ENCODE results near the gene SPSB2.
"Not testable (repeated sequence)": the region's sequence is repeated elsewhere in the genome, so short reads cannot be mapped to it uniquely, and the experiment has no call there.

The SPSB2 gene

GRCh38 chr12:6902448-6902847, 29.3 kb upstream of the SPSB2 start:
- no peak for DNase-seq (ENCODE audit: low spot score)

DNA sequence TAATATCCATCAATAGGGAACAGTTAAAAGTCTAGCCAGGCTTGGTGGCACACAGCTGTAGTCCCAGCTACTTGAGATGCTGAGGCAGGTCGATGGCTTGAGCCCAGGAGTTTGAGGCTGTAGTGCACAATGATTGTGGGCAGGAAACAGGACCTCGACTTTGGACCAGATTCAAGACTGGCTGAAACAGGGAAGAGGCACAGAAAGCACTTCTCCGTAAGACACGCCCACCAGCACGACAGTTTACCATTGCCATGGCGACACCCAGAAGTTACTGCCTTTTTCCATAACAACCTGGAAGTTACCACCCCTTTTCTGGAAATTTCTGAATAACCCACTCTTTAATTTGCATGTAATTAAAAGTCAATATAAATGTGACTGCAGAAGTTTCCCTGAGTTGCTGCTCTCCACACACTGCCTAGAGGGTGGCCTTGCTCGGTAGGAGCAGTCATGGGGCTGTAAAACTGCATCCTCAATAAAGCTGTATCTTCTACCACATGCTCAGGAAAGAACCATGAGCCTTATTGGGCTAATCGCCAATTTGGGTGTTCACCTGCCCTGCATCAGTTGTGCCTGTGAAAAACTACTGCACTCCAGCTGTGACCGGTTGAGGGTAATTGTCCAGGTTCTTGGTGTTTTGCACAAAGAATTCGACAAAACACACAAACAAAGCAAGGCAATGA, 26.9 kb upstream of the SPSB2 start:
- DNase-seq (ENCODE audit: low spot score) = peak; percentile 39

DNA sequence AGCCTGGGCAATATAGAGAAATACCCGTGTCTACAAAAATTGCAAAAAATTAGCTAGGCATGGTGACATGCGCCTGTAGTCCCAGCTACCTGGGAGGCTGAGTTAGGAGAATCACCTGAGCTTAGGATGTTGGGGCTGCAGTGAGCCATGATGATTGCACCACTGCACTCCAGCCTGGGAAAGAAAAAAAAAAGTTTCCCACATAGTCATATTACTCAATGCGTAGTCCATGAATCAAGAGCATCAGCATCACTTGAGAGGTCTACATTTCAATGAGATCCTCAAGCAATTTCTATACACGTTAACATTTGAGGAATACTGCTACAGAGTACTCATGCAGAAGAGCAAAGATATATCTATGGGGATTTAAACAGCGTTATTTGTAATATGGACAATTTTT, 26.3 kb upstream of the SPSB2 start:
- no peak for DNase-seq (ENCODE audit: low spot score)

DNA sequence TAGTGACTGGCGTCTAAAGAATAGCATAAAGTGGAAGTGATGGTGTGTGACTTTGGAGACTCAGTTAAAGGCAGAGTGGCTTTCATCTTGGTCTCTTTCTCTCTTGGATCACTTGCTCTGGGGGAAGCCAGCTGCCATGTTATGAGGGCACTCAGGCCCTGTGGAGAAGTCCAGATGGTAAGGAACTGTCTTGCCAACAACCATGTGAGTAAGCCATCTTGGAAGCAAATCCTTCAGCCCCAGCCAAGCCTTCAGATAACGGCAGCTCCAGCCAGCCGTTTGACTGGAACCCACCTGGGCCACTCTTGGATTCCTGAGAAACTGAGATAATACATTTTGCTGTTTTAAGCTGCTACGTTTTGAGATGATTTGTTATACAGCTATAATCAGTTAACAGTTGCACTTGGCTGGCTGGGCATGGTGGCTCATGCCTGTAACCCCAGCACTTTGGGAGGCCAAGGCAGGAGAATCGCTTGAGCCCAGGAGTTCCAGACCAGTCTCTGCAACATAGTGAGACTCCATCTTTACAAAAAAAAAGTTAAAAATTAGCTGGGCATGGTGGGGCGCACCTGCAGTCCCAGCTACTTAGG, 23.8 kb upstream of the SPSB2 start:
- no peak for DNase-seq (ENCODE audit: low spot score)

- no peak for DNase-seq (ENCODE audit: low spot score)
These were observed 21.2 kb upstream of the SPSB2 start for GRCh38 chr12:6894321-6894720.

DNA sequence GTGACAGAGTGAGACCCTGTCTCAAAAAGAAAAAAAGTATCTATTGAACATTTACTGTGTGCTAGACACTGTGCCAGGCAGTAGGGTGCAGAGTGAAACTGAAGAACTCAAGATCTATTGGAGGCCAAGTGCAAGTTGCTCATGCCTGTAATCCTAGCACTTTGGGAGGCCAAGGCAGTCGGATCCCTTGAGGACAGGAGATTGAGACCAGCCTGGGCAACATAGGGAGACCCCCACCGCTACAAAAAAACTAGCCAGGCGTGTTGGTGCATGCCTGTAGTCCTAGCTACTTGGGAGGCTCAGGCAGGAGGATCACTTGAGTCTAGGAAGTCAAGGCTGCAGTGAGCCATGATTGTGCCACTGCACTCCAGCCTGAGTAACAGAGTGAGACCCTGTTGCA, 19.6 kb upstream of the SPSB2 start:
- DNase-seq (ENCODE audit: low spot score) = not testable (repeated sequence)

DNA sequence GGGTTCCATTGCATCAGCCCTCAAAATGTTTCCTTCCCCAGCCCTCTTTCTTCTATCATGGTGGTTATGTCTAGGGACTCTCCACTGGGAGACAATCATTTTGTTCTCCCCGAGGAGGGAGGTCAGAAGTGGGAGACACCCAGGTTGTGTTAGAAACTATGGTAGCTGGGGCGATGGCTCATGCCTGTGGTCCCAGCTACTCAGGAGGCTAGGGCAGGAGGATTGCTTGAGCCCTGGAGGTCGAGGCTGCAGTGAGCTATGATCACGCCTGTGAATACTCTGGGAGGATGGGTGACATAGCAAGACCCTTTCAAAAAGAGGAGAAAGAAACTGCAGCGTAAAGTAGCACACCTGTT, 18.5 kb upstream of the SPSB2 start:
- DNase-seq (ENCODE audit: low spot score) = no peak

DNA sequence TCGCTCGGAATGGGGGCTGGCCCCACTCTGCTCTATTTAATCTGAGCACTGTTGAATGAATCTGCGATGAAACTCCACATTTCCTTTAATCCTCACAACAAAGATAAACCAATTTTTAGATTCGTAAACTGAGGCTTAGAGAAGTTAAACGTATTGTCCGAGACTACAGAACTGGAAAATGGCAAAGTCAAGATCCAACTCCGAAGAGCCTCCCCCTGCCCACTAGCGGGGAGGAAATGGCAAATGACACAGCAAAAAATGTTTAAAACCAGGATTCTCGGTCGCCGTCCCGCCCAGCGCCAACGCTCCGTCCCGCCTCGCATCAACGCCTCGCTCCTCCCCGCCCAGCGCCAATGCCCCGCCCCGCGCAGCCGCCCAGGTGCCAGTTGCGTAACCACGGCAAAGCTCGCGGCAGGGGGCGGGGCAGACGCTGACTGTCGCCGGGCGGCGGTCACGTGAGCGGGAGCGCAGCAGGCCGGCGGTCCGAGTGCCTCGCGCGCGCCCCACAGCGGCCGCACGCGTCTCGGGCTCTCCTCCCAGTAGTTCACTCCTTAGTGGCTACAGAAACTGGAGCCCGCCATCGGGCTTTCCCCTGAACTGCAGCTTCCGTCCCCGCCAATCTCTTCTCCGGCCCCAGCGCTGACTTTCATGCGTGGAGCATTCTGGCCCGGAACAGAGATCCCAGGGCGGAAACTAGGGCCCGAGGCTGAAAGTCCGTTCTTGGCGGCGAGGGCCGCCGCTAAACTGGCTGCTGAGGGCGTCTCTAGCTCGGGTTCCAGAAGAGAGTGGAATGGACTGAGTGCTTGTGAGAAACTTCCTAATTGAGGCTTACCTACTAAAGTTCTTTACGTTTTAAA, 17.9 kb upstream of the SPSB2 start:
- peak; percentile 99 for DNase-seq (ENCODE audit: low spot score)

GRCh38 chr12:6889775-6890573, 16.9 kb upstream of the SPSB2 start:
- not testable (repeated sequence) for DNase-seq (ENCODE audit: low spot score)

GRCh38 chr12:6888794-6889193, 15.7 kb upstream of the SPSB2 start:
- not testable (repeated sequence) for DNase-seq (ENCODE audit: low spot score)

DNA sequence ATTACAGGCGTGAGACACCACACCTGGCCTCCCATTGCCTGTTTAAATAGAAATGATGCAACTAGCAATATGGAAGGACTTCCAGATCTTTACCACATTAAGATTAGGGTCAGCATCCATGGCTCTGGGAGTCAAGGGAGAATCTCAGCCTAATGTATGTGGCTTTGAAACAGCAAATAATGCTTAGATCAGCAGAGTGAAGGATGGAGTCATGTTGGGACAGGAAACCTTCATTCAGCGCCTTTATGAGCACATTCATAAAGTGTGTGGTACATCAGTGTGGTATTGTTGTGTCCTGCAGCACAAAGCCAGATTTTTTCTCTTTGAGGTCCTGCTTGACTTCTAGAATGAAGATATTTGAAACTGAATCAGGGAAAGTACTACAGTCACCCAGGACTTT, 15.3 kb upstream of the SPSB2 start:
- DNase-seq (ENCODE audit: low spot score) = no peak

- no peak for DNase-seq (ENCODE audit: low spot score)
These were observed 14.4 kb upstream of the SPSB2 start for GRCh38 chr12:6887460-6887859.

- not testable (repeated sequence) for DNase-seq (ENCODE audit: low spot score)
These were observed 13.3 kb upstream of the SPSB2 start for GRCh38 chr12:6886206-6886999.

DNA sequence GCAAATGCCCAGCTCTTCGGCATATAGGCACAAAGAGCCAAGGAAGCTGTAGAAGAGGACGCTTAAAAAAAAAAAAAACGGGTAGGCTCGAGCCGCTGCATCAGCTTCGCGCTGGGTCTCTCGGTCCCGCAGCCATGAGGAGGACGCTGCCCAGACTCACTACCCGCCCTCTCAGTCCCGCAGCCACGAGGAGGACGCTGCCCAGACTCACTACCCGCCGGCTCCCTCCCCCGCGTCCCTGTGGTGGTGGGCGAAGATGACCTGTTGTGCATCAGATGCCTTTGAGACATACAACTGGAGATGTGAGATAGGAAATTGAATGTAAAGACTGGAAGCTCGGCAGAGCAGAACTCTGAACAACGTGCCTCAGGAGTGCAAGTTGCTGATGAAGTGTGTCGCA, 11.4 kb upstream of the SPSB2 start:
- DNase-seq (ENCODE audit: low spot score) = no peak

GRCh38 chr12:6883683-6884082, 10.6 kb upstream of the SPSB2 start:
- DNase-seq (ENCODE audit: low spot score) = no peak

- DNase-seq (ENCODE audit: low spot score) = no peak
These were observed 10.1 kb upstream of the SPSB2 start for GRCh38 chr12:6883252-6883651.

DNA sequence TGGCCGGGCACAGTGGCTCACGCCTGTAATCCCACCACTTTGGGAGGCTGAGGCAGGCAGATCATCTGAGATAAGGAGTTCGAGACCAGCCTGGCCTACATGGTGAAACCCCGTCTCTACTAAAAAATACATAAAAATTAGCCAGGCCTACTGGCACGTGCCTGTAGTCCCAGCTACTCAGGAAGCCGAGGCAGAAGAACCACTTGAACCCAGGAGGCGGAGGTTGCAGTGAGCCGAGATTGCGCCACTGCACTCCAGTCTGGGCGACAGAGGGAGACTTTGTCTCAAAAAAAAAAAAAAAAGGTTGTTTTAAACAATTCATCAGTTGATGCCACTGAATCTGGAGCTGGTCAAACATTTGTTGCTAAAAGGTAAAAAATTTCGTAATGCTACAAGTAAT, 6.7 kb upstream of the SPSB2 start:
- DNase-seq (ENCODE audit: low spot score) = not testable (repeated sequence)

DNA sequence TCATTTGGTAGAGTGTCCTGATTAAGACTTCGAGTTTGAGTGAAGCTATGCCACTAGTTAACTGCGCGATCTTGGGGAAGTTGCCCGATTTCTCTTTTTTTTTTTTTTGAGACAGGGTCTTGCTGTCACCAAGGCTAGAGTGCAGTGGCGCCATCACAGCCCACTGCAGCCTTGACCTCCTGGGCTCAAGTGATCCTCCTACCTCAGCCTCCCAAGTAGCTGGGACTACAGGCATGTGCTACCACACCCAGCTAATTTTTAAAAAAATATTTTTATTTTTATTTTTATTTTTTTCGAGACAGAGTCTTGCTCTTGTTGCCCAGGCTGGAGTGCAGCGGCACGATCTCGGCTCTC, 889 bp upstream of the SPSB2 start:
- not testable (repeated sequence) for DNase-seq (ENCODE audit: low spot score)

GRCh38 chr12:6872073-6873048, 742 bp downstream of the SPSB2 start:
- peak; percentile 86 for DNase-seq (ENCODE audit: low spot score)

Measured in hematopoietic multipotent progenitor cell treated with erythropoietin and hydrocortisone succinate and interleukin-3 and kit ligand, for 15 days (in vitro differentiated cells).